Colonic mucosa (tissue), 4 donors: Measurements from ENCODE around the gene ORAI3. TPM values are rescaled to one million over a fixed set of nuclear protein-coding genes. Genes with fewer than 3 reads are reported as not detected.

Source experiments
- DNase-seq: peaks from one replicate; pipeline ENCODE4 v3.0.0-alpha.2; 2020
- H3K27ac ChIP-seq: fragments of 200-600 bp; one replicate; pipeline ENCODE4 v1.8.0; 2021
- H3K27me3 ChIP-seq: fragments of 200-600 bp; one replicate; pipeline ENCODE4 v1.8.0; 2021
- H3K36me3 ChIP-seq: fragments of 200-600 bp; one replicate; pipeline ENCODE4 v1.8.0; 2021
- H3K4me1 ChIP-seq: fragments of 200-600 bp; one replicate; pipeline ENCODE4 v1.8.0; 2021; ENCODE audit warnings: mild to moderate bottlenecking
- H3K4me3 ChIP-seq: fragments of 200-600 bp; one replicate; pipeline ENCODE4 v1.8.0; 2021
- H3K9ac ChIP-seq, 2 donors: one replicate each; pipeline ENCODE4 v1.7.0; 2013; ENCODE audit warnings: control low read depth in 2 of 2, low read depth in 2 of 2, low read length in 2 of 2
- H3K9me3 ChIP-seq: fragments of 200-600 bp; one replicate; pipeline ENCODE4 v1.8.0; 2021
- CTCF ChIP-seq: fragments of 200-600 bp; IDR thresholded peaks from one replicate; pipeline ENCODE4 v1.8.0; 2022; ENCODE audit warnings: antibody characterized with exemption, mild to moderate bottlenecking
- intact Hi-C: fragments of 100-400 bp; cut with DNase I; formaldehyde crosslinking; loops from one replicate; pipeline ENCODE4 v1.14.1; 2022
- total RNA-seq, 2 donors: library from RNA; stranded (reverse); fragmentation: NEBNext Ultra II Directional in 1 of 2; extraction: Animal tissue kit (Norgen Biotek cat#: 25700) in 1 of 2; gene quantifications; one replicate each; pipeline ENCODE4 v1.2.1, GENCODE V29; 2021
- donor health status: healthy.
- donor health status: DM: no; HTN: no; CAD: no.
- donor health status: DM: no; HTN: no; CAD: no.

The ORAI3 gene
- total RNA-seq, 2 donors from 2014 or later = 14.3 to 22.1 TPM

GRCh38 chr16:30924076-30924912, 24.6 kb upstream of the ORAI3 start:
- H3K27ac ChIP-seq = peak overlapping the region; percentile 53
- peak overlapping the region; percentile 75 for H3K4me3 ChIP-seq
- H3K9ac ChIP-seq = peak overlapping the region; percentile 46 to 68
- H3K27me3 ChIP-seq = no peaks in the 10 kb centered on the region
- H3K36me3 ChIP-seq = no peaks in the 10 kb centered on the region
- TF ChIP-seq CTCF = no peak
- peak; percentile 39 for DNase-seq
- no peaks in the 10 kb centered on the region for H3K4me1 ChIP-seq
- no peaks in the 10 kb centered on the region for H3K9me3 ChIP-seq
- intact Hi-C loops = no loop called here

- no peak for DNase-seq
- TF ChIP-seq CTCF = no peak
- intact Hi-C loops = no loop called here
These were observed 23.8 kb upstream of the ORAI3 start for GRCh38 chr16:30924913-30925631.

GRCh38 chr16:30925632-30925987, 23.3 kb upstream of the ORAI3 start:
- Histone ChIP-seq H3K36me3 (no peaks in the 10 kb centered on the region), H3K27ac (no peak overlapping the region), H3K27me3 (no peaks in the 10 kb centered on the region), H3K9ac (no peak overlapping the region), H3K4me1 (no peaks in the 10 kb centered on the region), H3K9me3 (no peaks in the 10 kb centered on the region), H3K4me3 (no peak overlapping the region)
- intact Hi-C loops = no loop called here
- no peak for DNase-seq
- TF ChIP-seq CTCF = no peak

More at GRCh38 chr16:30924913-30925631, 23.8 kb upstream of the ORAI3 start:
- Histone ChIP-seq H3K27ac (no peak overlapping the region), H3K9me3 (no peaks in the 10 kb centered on the region), H3K4me1 (no peaks in the 10 kb centered on the region), H3K27me3 (no peaks in the 10 kb centered on the region), H3K4me3 (peak overlapping the region; percentile 75), H3K36me3 (no peaks in the 10 kb centered on the region), H3K9ac (peak overlapping the region; percentile 46 to 68)

- intact Hi-C loops = no loop called here
- H3K27me3 ChIP-seq = no peaks in the 10 kb centered on the region
- no peaks in the 10 kb centered on the region for H3K4me1 ChIP-seq
- DNase-seq = no peak
- no peak overlapping the region for H3K4me3 ChIP-seq
- no peaks in the 10 kb centered on the region for H3K36me3 ChIP-seq
- H3K9ac ChIP-seq = no peak overlapping the region
- no peak overlapping the region for H3K27ac ChIP-seq
- no peak for TF ChIP-seq CTCF
- no peaks in the 10 kb centered on the region for H3K9me3 ChIP-seq
These were observed 22.7 kb upstream of the ORAI3 start for GRCh38 chr16:30925995-30926811.
